ENCODE measurements around the gene EMILIN3. TPM values are rescaled to one million over a fixed set of nuclear protein-coding genes. Genes with fewer than 3 reads are reported as not detected.

The EMILIN3 gene
- total and polyA plus RNA-seq, 2 of the 4 experiments (the other 2 are of a cell fraction) = under 0.01 to 0.07 TPM

DNA sequence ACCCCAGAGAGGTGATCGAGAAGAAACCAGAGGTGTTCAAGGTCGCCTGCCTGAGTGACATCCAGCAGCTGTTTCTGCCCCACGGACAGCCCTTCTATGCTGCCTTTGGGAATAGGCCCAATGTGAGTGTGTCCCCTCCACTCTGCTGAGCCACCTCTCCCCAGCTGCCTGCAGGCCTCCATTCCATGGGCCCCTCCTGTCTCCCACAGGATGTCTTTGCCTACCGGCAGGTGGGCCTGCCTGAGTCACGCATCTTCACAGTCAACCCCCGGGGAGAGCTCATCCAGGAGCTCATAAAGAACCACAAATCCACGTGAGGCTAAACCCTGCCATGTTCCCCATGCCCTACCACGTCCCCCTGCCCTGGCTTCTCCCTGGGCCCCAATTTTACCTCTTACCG lies 8.4 kb downstream of the EMILIN3 start:
- H3K79me1 ChIP-seq (ENCODE audit: low read depth in 1 of 2, low read length in 2 of 2) = no peaks in the 10 kb centered on the region
- no peak overlapping the region for H3K9ac ChIP-seq (ENCODE audit: low read depth, low read length)
- no peaks in the 10 kb centered on the region for H3K9me3 ChIP-seq (ENCODE audit: control insufficient read depth, insufficient read depth, low read length)
- H3K18ac ChIP-seq (ENCODE audit: low read depth, low read length) = no peak overlapping the region
- H3K56ac ChIP-seq (ENCODE audit: extremely low read depth, insufficient read depth, low read length) = no peak overlapping the region
- no peak overlapping the region for H3K14ac ChIP-seq (replicated peaks; ENCODE audit: low read depth, low read length)
- no peak overlapping the region for H2AFZ ChIP-seq (replicated peaks; ENCODE audit: low read length, poor library complexity)
- no peak overlapping the region for H3K23ac ChIP-seq (ENCODE audit: low read depth, low read length)
- ATAC-seq (ENCODE audit: low read depth) (no peak), DNase-seq (no peak)
- in situ Hi-C loops (cut with MboI; ENCODE audit: low sequenced_read_pairs) (no loop called here), dilution Hi-C loops (cut with HindIII; ENCODE audit: low sequenced_read_pairs, unreplicated experiment) (no loop called here), intact Hi-C loops (cut with micrococcal nuclease) (no loop called here)
- no peak overlapping the region for H2BK15ac ChIP-seq (ENCODE audit: low read depth, low read length)
- H3K27me3 ChIP-seq (ENCODE audit: control insufficient read depth, insufficient read depth, low read length) = no peaks in the 10 kb centered on the region; the same call in 1 of the 2 replicates
- H3K4me3 ChIP-seq (ENCODE audit: insufficient read depth, low read depth, low read length) = no peak overlapping the region
- no peak overlapping the region for H3K4ac ChIP-seq (ENCODE audit: low read depth, low read length)
- H4K5ac ChIP-seq (ENCODE audit: low read depth, low read length) = no peak overlapping the region
- BruUV-seq (replicated peaks) = no TSS peak
- H4K20me1 ChIP-seq (ENCODE audit: insufficient read depth, low read length) = no peaks in the 10 kb centered on the region
- no peak overlapping the region for H2BK5ac ChIP-seq (ENCODE audit: low read depth, low read length, poor library complexity, severe bottlenecking)
- H2AK9ac ChIP-seq (replicated peaks; ENCODE audit: low read depth, low read length, poor library complexity) = no peak overlapping the region
- TF ChIP-seq NFE2L2 (IDR thresholded peaks at IDR 0.05; ENCODE audit: low read depth, low read length) (no peak), CHD1 (IDR thresholded peaks at IDR 0.05; ENCODE audit: low read depth, low read length) (no peak), RAD21 (IDR thresholded peaks at IDR 0.05; ENCODE audit: low read length) (no peak), MXI1 (IDR thresholded peaks at IDR 0.05; ENCODE audit: borderline replicate concordance, low read depth, low read length) (no peak), POLR2A (IDR thresholded peaks at IDR 0.05; ENCODE audit: low read depth, low read length) (no peak)
- TF ChIP-seq, protein P1, sequence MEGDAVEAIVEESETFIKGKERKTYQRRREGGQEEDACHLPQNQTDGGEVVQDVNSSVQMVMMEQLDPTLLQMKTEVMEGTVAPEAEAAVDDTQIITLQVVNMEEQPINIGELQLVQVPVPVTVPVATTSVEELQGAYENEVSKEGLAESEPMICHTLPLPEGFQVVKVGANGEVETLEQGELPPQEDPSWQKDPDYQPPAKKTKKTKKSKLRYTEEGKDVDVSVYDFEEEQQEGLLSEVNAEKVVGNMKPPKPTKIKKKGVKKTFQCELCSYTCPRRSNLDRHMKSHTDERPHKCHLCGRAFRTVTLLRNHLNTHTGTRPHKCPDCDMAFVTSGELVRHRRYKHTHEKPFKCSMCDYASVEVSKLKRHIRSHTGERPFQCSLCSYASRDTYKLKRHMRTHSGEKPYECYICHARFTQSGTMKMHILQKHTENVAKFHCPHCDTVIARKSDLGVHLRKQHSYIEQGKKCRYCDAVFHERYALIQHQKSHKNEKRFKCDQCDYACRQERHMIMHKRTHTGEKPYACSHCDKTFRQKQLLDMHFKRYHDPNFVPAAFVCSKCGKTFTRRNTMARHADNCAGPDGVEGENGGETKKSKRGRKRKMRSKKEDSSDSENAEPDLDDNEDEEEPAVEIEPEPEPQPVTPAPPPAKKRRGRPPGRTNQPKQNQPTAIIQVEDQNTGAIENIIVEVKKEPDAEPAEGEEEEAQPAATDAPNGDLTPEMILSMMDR (conservative IDR thresholded peaks at IDR 0.05; ENCODE audit: low read depth, low read length) = no peak
- TF ChIP-seq, protein P2, sequence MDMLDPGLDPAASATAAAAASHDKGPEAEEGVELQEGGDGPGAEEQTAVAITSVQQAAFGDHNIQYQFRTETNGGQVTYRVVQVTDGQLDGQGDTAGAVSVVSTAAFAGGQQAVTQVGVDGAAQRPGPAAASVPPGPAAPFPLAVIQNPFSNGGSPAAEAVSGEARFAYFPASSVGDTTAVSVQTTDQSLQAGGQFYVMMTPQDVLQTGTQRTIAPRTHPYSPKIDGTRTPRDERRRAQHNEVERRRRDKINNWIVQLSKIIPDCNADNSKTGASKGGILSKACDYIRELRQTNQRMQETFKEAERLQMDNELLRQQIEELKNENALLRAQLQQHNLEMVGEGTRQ (IDR thresholded peaks at IDR 0.05; ENCODE audit: low read depth, low read length) = no peak
- no peak overlapping the region for H3K27ac ChIP-seq (ENCODE audit: insufficient read depth, low read length)
- no peak overlapping the region for H2AK5ac ChIP-seq (ENCODE audit: low read depth, low read length)
- H2BK20ac ChIP-seq (ENCODE audit: low read depth, low read length) = no peak overlapping the region
- H2BK120ac ChIP-seq (ENCODE audit: low read depth, low read length) = no peak overlapping the region
- H4K91ac ChIP-seq (ENCODE audit: insufficient read depth, low read depth, low read length) = no peak overlapping the region
- H3K4me1 ChIP-seq (ENCODE audit: control insufficient read depth, insufficient read depth, low read length) = no peaks in the 10 kb centered on the region
- H3K36me3 ChIP-seq (ENCODE audit: control insufficient read depth, insufficient read depth, low read length) = no peaks in the 10 kb centered on the region
- ChIA-PET POLR2A (ENCODE audit: unreplicated experiment) (no interaction called here), CTCF (no interaction called here)
- no peak overlapping the region for H4K8ac ChIP-seq (ENCODE audit: low read depth in 2 of 2, low read length in 2 of 2)
- 93% methylated on average over 3 of the region's 9 CpGs; no CpG with 5 or more reads in 1 of the 2 experiments for WGBS, 2 experiments (ENCODE audit: extremely low coverage in 2 of 2, insufficient read length in 1 of 2)
- no peaks in the 10 kb centered on the region for H3K9me1 ChIP-seq (ENCODE audit: insufficient read depth, low read length)
- H3K4me2 ChIP-seq (ENCODE audit: low read depth, low read length) = no peak overlapping the region

All from IMR-90 (cell line).